ENCODE results near the gene MDM1. TPM values are rescaled to one million over a fixed set of nuclear protein-coding genes. Genes with fewer than 3 reads are reported as not detected.

Gene MDM1
- total and polyA plus RNA-seq, 9 donors = 11.2 to 21.8 (median 13.4) TPM

DNA sequence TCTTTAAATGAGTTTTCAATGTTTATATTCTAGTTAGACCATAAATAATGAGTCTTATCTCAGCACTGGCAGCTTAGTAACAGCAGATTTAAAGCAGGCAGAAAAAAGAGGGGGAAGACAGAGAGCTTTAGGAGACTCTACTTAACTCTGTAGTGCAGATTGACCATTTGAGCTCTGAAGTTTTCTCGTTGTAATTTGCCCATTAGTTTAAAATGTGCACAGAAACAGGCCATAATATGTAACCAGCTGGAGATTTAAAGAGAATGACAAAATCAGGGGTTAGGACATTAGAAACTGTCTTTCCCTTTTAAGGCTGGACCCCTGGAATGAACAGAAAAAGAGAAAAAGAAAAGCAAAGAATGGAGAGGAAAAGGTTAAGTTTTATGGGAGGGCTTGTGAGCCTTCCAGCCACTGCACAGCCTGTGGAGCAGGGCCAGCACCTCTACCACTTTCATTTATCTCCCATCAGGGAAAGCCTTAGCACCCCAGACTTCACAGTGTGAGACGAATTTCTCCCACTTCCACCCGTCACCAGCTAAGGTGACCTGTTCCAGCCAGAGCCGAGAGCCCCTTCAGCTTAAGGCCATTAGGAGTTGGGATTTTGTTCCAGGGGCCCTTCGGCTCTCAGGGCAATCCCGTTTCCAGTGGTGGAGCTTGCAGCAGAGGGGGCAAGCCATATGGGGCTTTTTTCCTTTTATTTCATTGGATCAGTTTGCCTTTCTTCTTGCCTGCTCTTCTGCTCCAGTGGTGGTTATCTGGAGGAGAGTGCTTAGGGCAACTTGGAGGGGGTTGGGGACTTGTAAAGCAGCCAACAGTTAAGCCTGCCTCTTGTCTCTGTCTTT is 86.8 kb downstream of the MDM1 start:
- Histone ChIP-seq H3K36me3 (ENCODE audit: control insufficient read depth, insufficient read depth, low read length) (no peaks in the 10 kb centered on the region), H3K4me3 (ENCODE audit: low read length) (peak overlapping the region; percentile 16), H3K4me1 (ENCODE audit: control insufficient read depth, insufficient read depth, low read length) (no peaks in the 10 kb centered on the region), H3K27ac (ENCODE audit: low read length) (no peak overlapping the region), H3K27me3 (ENCODE audit: control insufficient read depth, insufficient read depth, low read length) (no peaks in the 10 kb centered on the region), H3K9me3 (replicated peaks; ENCODE audit: control insufficient read depth, low read depth, low read length) (no peaks in the 10 kb centered on the region)
- WGBS (ENCODE audit: insufficient coverage) = 8% methylated on average over 2 of the region's 6 CpGs
- peak; percentile 36 for DNase-seq

Other genes starting within 250 kb of the MDM1 start
- not detected for gene IFNG, start 172.6 kb downstream of the MDM1 start, total RNA-seq
- not detected for gene IFNG, start 172.6 kb downstream of the MDM1 start, polyA plus RNA-seq (ENCODE audit: insufficient read depth in 1 of 8, insufficient read length in 8 of 8, low replicate concordance in 1 of 8)
- gene IL26, start 106.6 kb downstream of the MDM1 start, total RNA-seq = not detected
- gene IL26, start 106.6 kb downstream of the MDM1 start, polyA plus RNA-seq (ENCODE audit: insufficient read depth in 1 of 8, insufficient read length in 8 of 8, low replicate concordance in 1 of 8) = not detected
- gene IL22, start 78.8 kb downstream of the MDM1 start, total RNA-seq = not detected
- gene IL22, start 78.8 kb downstream of the MDM1 start, polyA plus RNA-seq (ENCODE audit: insufficient read depth in 1 of 8, insufficient read length in 8 of 8, low replicate concordance in 1 of 8) = not detected

All from muscle of leg (tissue), 11 donors.